Measurements from ENCODE around the gene DCLK1. TPM values are rescaled to one million over a fixed set of nuclear protein-coding genes. Genes with fewer than 3 reads are reported as not detected.

Gene DCLK1
- total RNA-seq, 1 experiment from 2014 or later = 0.10 TPM

DNA sequence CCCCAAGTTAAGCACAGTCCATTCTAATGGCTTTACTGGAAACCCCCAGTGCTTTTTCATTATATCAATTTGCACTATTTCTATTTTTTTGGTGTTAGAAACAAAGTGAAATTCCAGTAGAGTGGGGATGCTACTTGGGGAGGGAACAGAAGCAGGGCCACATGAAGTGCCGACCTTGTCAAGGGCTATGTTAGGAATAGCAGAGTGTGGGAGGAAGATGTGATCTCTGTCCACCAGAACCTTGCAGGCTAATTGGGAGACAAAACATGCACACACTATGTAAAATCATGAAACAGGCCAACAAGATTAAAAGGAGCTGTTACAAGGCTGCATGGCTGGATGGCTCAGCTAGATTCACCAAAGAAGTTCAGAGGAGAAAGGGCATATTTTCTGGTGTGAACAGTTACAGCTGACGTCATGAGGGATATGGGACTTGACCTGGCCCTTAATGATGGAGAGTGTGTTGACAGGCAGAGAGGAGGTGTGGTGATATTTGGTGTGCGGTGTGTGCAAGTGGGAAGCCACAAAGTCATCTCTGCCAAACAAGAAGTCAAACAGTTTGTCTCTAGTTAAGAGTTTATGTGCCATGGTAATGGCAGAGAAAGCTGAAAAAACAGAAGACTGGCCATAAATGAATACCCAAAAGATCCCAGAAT is 336.3 kb downstream of the DCLK1 start:
- Histone ChIP-seq H3K36me3 (ENCODE audit: control insufficient read depth in 1 of 2, insufficient read depth in 2 of 2, low read length in 2 of 2) (no peaks in the 10 kb centered on the region), H3K9me3 (ENCODE audit: control insufficient read depth in 1 of 2, insufficient read depth in 1 of 2, low read depth in 1 of 2, low read length in 2 of 2) (no peaks in the 10 kb centered on the region), H4K20me1 (ENCODE audit: insufficient read depth) (no peaks in the 10 kb centered on the region), H3K9ac (ENCODE audit: low read length) (no peak overlapping the region), H3K27ac (ENCODE audit: low read depth, low read length) (no peak overlapping the region), H3K4me3 (replicated peaks in 1 of 2; ENCODE audit: low read depth in 1 of 2, low read length in 2 of 2) (no peak overlapping the region), H3K4me2 (ENCODE audit: low read length) (no peak overlapping the region), H3K9me2 (ENCODE audit: insufficient read depth) (no peaks in the 10 kb centered on the region), H3K27me3 (ENCODE audit: insufficient read depth, low read length) (peaks cover 12% of the 10 kb centered on the region), H3K79me2 (ENCODE audit: insufficient read depth, low read length) (no peaks in the 10 kb centered on the region), H3K4me1 (ENCODE audit: control insufficient read depth in 1 of 2, insufficient read depth in 2 of 2, low read length in 2 of 2) (no peaks in the 10 kb centered on the region), H2AFZ (ENCODE audit: low read depth, low read length, poor library complexity, severe bottlenecking) (no peak overlapping the region)
- ATAC-seq (no peak), DNase-seq (ENCODE audit: low read depth, low spot score) (no peak)
- RAD21 ChIA-PET (ENCODE audit: low non-redundant PET in 1 of 2, low total read pairs in 2 of 2, uncharacterized antibody in 2 of 2, unreplicated experiment in 2 of 2) = no interaction called here
- BruUV-seq (replicated peaks) = no TSS peak
- no peak for TF ChIP-seq EZH2 (IDR thresholded peaks at IDR 0.05)
- no peak for TF ChIP-seq YY1 (IDR thresholded peaks at IDR 0.05; ENCODE audit: extremely low read depth, insufficient replicate concordance, low read depth, low read length)
- no peak for TF ChIP-seq CBX3 (IDR thresholded peaks at IDR 0.05; ENCODE audit: low read depth)
- TF ChIP-seq ELF1 (IDR thresholded peaks at IDR 0.05; ENCODE audit: borderline replicate concordance, low read depth) = no peak
- TF ChIP-seq, protein P1, sequence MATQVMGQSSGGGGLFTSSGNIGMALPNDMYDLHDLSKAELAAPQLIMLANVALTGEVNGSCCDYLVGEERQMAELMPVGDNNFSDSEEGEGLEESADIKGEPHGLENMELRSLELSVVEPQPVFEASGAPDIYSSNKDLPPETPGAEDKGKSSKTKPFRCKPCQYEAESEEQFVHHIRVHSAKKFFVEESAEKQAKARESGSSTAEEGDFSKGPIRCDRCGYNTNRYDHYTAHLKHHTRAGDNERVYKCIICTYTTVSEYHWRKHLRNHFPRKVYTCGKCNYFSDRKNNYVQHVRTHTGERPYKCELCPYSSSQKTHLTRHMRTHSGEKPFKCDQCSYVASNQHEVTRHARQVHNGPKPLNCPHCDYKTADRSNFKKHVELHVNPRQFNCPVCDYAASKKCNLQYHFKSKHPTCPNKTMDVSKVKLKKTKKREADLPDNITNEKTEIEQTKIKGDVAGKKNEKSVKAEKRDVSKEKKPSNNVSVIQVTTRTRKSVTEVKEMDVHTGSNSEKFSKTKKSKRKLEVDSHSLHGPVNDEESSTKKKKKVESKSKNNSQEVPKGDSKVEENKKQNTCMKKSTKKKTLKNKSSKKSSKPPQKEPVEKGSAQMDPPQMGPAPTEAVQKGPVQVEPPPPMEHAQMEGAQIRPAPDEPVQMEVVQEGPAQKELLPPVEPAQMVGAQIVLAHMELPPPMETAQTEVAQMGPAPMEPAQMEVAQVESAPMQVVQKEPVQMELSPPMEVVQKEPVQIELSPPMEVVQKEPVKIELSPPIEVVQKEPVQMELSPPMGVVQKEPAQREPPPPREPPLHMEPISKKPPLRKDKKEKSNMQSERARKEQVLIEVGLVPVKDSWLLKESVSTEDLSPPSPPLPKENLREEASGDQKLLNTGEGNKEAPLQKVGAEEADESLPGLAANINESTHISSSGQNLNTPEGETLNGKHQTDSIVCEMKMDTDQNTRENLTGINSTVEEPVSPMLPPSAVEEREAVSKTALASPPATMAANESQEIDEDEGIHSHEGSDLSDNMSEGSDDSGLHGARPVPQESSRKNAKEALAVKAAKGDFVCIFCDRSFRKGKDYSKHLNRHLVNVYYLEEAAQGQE (IDR thresholded peaks at IDR 0.05; ENCODE audit: low read depth) = no peak
- TF ChIP-seq ZFX (IDR thresholded peaks at IDR 0.05) = no peak
- TF ChIP-seq, protein P2, sequence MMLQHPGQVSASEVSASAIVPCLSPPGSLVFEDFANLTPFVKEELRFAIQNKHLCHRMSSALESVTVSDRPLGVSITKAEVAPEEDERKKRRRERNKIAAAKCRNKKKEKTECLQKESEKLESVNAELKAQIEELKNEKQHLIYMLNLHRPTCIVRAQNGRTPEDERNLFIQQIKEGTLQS (IDR thresholded peaks at IDR 0.05) = no peak
- intact Hi-C loops (cut with micrococcal nuclease) = no loop called here
- POLR2A ChIA-PET = no interaction called here
- CTCF ChIA-PET = no interaction called here
